K562 (cell line): Measurements from ENCODE around the gene CAST. TPM values are rescaled to one million over a fixed set of nuclear protein-coding genes. Genes with fewer than 3 reads are reported as not detected.
A peak's percentile ranks its signal among the peaks of the same experiment; 100 is the strongest.

Experiments used
- ARHGAP35 ChIP-seq: fragments of 450-650 bp; IDR thresholded peaks from 2 replicates; pipeline ENCODE4 v1.6.1; 2018; ENCODE audit not compliant: partially characterized antibody
- FOSL1 ChIP-seq: fragments of 200-800 bp; sonication (Bioruptor generic); conservative IDR thresholded peaks from 2 replicates; pipeline ENCODE4 v1.6.1; 2016; ENCODE audit warnings: missing genetic modification characterization, missing compliant biosample characterization
- FOXJ3 ChIP-seq: sonication (generic); formaldehyde crosslinking; IDR thresholded peaks from 2 replicates; pipeline ENCODE4 v1.4.0; 2020; ENCODE audit warnings: mild to moderate bottlenecking, missing genetic modification reagents
- HLTF ChIP-seq: fragments of 450-650 bp; IDR thresholded peaks from 2 replicates; pipeline ENCODE4 v1.6.1; 2016
- HNRNPH1 ChIP-seq: fragments of 200-400 bp; formaldehyde crosslinking; optimal IDR thresholded peaks from 2 replicates; pipeline ENCODE3; 2017; ENCODE audit warnings: low read depth, mild to moderate bottlenecking, low read length, moderate library complexity
- ILK ChIP-seq: fragments of 450-650 bp; IDR thresholded peaks from 2 replicates; pipeline ENCODE4 v1.6.1; 2016; ENCODE audit warnings: missing genetic modification characterization, low read depth, mild to moderate bottlenecking, missing compliant biosample characterization, moderate library complexity, borderline replicate concordance
- LEF1 ChIP-seq: fragments of 450-650 bp; IDR thresholded peaks from 2 replicates; pipeline ENCODE4 v1.6.1; 2016; ENCODE audit warnings: mild to moderate bottlenecking
- NCOR1 ChIP-seq: fragments of 450-650 bp; IDR thresholded peaks from 2 replicates; pipeline ENCODE4 v1.6.1; 2016; ENCODE audit warnings: mild to moderate bottlenecking, moderate library complexity
- NR0B1 ChIP-seq: fragments of 450-650 bp; IDR thresholded peaks from one replicate; pipeline ENCODE4 v1.6.1; 2018; ENCODE audit warnings: mild to moderate bottlenecking, moderate library complexity; ENCODE audit not compliant: partially characterized antibody
- NUFIP1 ChIP-seq: fragments of 450-650 bp; IDR thresholded peaks from 2 replicates; pipeline ENCODE4 v1.6.1; 2018; ENCODE audit not compliant: partially characterized antibody
- PHF21A ChIP-seq: fragments of 450-650 bp; IDR thresholded peaks from 2 replicates; pipeline ENCODE4 v1.6.1; 2017; ENCODE audit warnings: low read depth, borderline replicate concordance
- RBM22 ChIP-seq: fragments of 200-400 bp; formaldehyde crosslinking; IDR thresholded peaks from 2 replicates; pipeline ENCODE4 v1.6.1; 2018; ENCODE audit warnings: low read length, low read depth; ENCODE audit not compliant: poor library complexity, severe bottlenecking
- RBM39 ChIP-seq: fragments of 200-400 bp; formaldehyde crosslinking; optimal IDR thresholded peaks from 2 replicates; pipeline ENCODE3; 2018; ENCODE audit warnings: low read depth, low read length
- SMARCA5 ChIP-seq: fragments of 450-650 bp; IDR thresholded peaks from 2 replicates; pipeline ENCODE4 v1.6.1; 2016
- SRSF1 ChIP-seq: fragments of 200-400 bp; formaldehyde crosslinking; IDR thresholded peaks from 2 replicates; pipeline ENCODE4 v1.6.1; 2017; ENCODE audit warnings: mild to moderate bottlenecking, low read depth, low read length, moderate library complexity
- TARDBP ChIP-seq: fragments of 450-650 bp; IDR thresholded peaks from 2 replicates; pipeline ENCODE4 v1.6.1; 2016
- U2AF1 ChIP-seq: fragments of 200-400 bp; formaldehyde crosslinking; optimal IDR thresholded peaks from 2 replicates; pipeline ENCODE3; 2017; ENCODE audit warnings: mild to moderate bottlenecking, low read depth, low read length, moderate library complexity
- ZBTB1 ChIP-seq: sonication (generic); formaldehyde crosslinking; IDR thresholded peaks from 2 replicates; pipeline ENCODE4 v1.8.1; 2023; ENCODE audit warnings: missing genetic modification reagents, low read depth, mild to moderate bottlenecking, borderline replicate concordance
- ZBTB9 ChIP-seq: fragments of 450-650 bp; formaldehyde crosslinking; IDR thresholded peaks from 2 replicates; pipeline ENCODE4 v1.4.0; 2020; ENCODE audit warnings: mild to moderate bottlenecking, moderate library complexity
- ZNF175 ChIP-seq: fragments of 200-800 bp; sonication (Bioruptor generic); IDR thresholded peaks from 2 replicates; pipeline ENCODE4 v1.6.1; 2016; ENCODE audit warnings: low read depth, mild to moderate bottlenecking, missing genetic modification characterization, missing compliant biosample characterization
- ZNF512 ChIP-seq: IDR thresholded peaks from 2 replicates; pipeline ENCODE4 v1.6.1; 2016; ENCODE audit warnings: missing genetic modification characterization, missing compliant biosample characterization
- polyA plus RNA-seq, 8 experiments: library from polyadenylated mRNA; depleted of rRNA in 4 of 8; stranded (reverse) in 5 of 8; unstranded in 3 of 8; fragments of >200 nt; fragmentation: Nextera tagmentation in 2 of 8; fragmentation: Illumina TruSeq in 1 of 8; extraction: Ambion mirVana in 2 of 8; extraction: Trizol in 1 of 8; gene quantifications; 2 replicates each; pipeline versions ENCODE4 v1.2.1 to v1.2.3, GENCODE V29; 2011 to 2014; ENCODE audit warnings: inconsistent platforms in 1 of 8, missing spikeins in 1 of 8
- total RNA-seq, 7 experiments: library from RNA; depleted of rRNA in 6 of 7; stranded (reverse); fragments of >200 nt in 6 of 7; fragmentation: Illumina TruSeq in 2 of 7; extraction: Trizol in 2 of 7; gene quantifications; 2 replicates each; pipeline versions ENCODE4 v1.2.1 to v1.2.3, GENCODE V29; 2011 to 2021; ENCODE audit warnings: low replicate concordance in 1 of 7
- TF ChIP-seq, protein P1 (sequence below), 3 experiments: fragments of 200-800 bp in 1 of 3; fragments of 250-450 bp in 1 of 3; fragments of 450-650 bp in 1 of 3; sonication (Bioruptor Pico) in 1 of 3; sonication (Bioruptor generic) in 1 of 3; formaldehyde crosslinking in 1 of 3; IDR thresholded peaks; 2 replicates each; pipeline versions ENCODE4 v1.6.1 to v1.8.0; 2016 to 2022; ENCODE audit warnings: mild to moderate bottlenecking in 2 of 3, missing genetic modification characterization in 2 of 3, missing compliant biosample characterization in 1 of 3, moderate library complexity in 1 of 3

The CAST gene
- total and polyA plus RNA-seq, 9 of the 15 experiments (the other 6 are each of a cell fraction or from before 2014, with no cell fraction given): 55.5 to 136 (median 86.1) TPM

DNA sequence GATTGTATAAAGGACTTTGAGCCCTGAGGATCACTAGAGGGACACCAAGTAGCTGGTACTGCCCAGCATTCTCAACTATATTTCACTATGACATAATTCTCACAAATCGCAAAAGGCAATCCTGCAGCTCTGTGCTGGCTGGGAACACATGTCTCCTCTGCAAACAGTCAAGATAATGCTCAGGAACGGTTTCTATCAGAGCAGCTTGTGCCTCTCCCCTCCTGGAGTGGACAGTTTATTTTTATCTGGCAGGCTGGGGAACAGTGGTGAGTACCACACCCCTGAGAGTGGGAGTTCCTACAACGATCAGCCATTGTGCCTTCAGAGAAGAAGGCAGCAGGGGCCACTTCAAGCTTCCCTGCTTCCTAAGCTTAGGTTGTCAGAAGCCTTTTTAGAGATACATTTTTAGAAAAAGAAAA, 79.7 kb downstream of the CAST start (continued):
- TF ChIP-seq TARDBP (no peak), ARHGAP35 (no peak), PHF21A (no peak), FOSL1 (no peak), FOXJ3 (CRISPR knock-in tag) (no peak), LEF1 (no peak), ZBTB9 (CRISPR knock-in tag) (no peak), ILK (tag) (no peak), ZBTB1 (CRISPR knock-in tag) (no peak), NUFIP1 (no peak), NR0B1 (no peak), RBM39 (no peak), HLTF (no peak), HNRNPH1 (no peak), SMARCA5 (no peak), RBM22 (no peak), ZNF175 (CRISPR knock-in tag) (no peak), NCOR1 (peak; percentile 81), ZNF512 (tag) (no peak), U2AF1 (no peak), SRSF1 (no peak)
- TF ChIP-seq, protein P1, sequence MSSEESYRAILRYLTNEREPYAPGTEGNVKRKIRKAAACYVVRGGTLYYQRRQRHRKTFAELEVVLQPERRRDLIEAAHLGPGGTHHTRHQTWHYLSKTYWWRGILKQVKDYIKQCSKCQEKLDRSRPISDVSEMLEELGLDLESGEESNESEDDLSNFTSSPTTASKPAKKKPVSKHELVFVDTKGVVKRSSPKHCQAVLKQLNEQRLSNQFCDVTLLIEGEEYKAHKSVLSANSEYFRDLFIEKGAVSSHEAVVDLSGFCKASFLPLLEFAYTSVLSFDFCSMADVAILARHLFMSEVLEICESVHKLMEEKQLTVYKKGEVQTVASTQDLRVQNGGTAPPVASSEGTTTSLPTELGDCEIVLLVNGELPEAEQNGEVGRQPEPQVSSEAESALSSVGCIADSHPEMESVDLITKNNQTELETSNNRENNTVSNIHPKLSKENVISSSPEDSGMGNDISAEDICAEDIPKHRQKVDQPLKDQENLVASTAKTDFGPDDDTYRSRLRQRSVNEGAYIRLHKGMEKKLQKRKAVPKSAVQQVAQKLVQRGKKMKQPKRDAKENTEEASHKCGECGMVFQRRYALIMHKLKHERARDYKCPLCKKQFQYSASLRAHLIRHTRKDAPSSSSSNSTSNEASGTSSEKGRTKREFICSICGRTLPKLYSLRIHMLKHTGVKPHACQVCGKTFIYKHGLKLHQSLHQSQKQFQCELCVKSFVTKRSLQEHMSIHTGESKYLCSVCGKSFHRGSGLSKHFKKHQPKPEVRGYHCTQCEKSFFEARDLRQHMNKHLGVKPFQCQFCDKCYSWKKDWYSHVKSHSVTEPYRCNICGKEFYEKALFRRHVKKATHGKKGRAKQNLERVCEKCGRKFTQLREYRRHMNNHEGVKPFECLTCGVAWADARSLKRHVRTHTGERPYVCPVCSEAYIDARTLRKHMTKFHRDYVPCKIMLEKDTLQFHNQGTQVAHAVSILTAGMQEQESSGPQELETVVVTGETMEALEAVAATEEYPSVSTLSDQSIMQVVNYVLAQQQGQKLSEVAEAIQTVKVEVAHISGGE (CRISPR knock-in tag; IDR thresholded peaks at IDR 0.05): 0 out of 6 replicates have a peak, but pooled peaks of 1 of the 3 experiments have one; percentile 36
